ENCODE measurements around the gene DLEC1.

The DLEC1 gene

GRCh38 chr3:38009807-38010591 is 29.0 kb upstream of the DLEC1 start:
- no peak for ATAC-seq
- TF ChIP-seq POU6F1 (CRISPR knock-in tag; IDR thresholded peaks at IDR 0.05; ENCODE audit: borderline replicate concordance, low read depth) (no peak), CSRNP3 (CRISPR knock-in tag; IDR thresholded peaks at IDR 0.05) (no peak), CSDC2 (CRISPR knock-in tag; IDR thresholded peaks at IDR 0.05) (no peak), ZNF8 (CRISPR knock-in tag; IDR thresholded peaks at IDR 0.05) (no peak), ISL1 (CRISPR knock-in tag; IDR thresholded peaks at IDR 0.05) (no peak), OSR1 (CRISPR knock-in tag; IDR thresholded peaks at IDR 0.05) (no peak), ZFP3 (CRISPR knock-in tag; IDR thresholded peaks at IDR 0.05) (no peak), ARNTL (CRISPR knock-in tag; IDR thresholded peaks at IDR 0.05; ENCODE audit: borderline replicate concordance, low read depth) (no peak), PATZ1 (CRISPR knock-in tag; IDR thresholded peaks at IDR 0.05; ENCODE audit: borderline replicate concordance) (no peak), TOX (CRISPR knock-in tag; IDR thresholded peaks at IDR 0.05; ENCODE audit: borderline replicate concordance) (no peak), RARB (CRISPR knock-in tag; IDR thresholded peaks at IDR 0.05) (no peak), TCF4 (CRISPR knock-in tag; IDR thresholded peaks at IDR 0.05; ENCODE audit: borderline replicate concordance) (no peak), ESRRG (CRISPR knock-in tag; IDR thresholded peaks at IDR 0.05) (no peak), ZFP30 (CRISPR knock-in tag; IDR thresholded peaks at IDR 0.05) (no peak), ZNF565 (CRISPR knock-in tag; conservative IDR thresholded peaks at IDR 0.05; ENCODE audit: low read depth) (no peak)

GRCh38 chr3:38011111-38011510 is 27.9 kb upstream of the DLEC1 start:
- TF ChIP-seq OSR1 (CRISPR knock-in tag; IDR thresholded peaks at IDR 0.05): no peak
- ATAC-seq: no peak

GRCh38 chr3:38015485-38015884 is 23.5 kb upstream of the DLEC1 start:
- TF ChIP-seq PATZ1 (CRISPR knock-in tag; IDR thresholded peaks at IDR 0.05; ENCODE audit: borderline replicate concordance) (no peak), ZNF565 (CRISPR knock-in tag; conservative IDR thresholded peaks at IDR 0.05; ENCODE audit: low read depth) (no peak), ZNF70 (CRISPR knock-in tag; IDR thresholded peaks at IDR 0.05) (no peak), CSRNP3 (CRISPR knock-in tag; IDR thresholded peaks at IDR 0.05) (no peak), CREB5 (CRISPR knock-in tag; IDR thresholded peaks at IDR 0.05; ENCODE audit: low read depth) (no peak), ZC3H10 (CRISPR knock-in tag; IDR thresholded peaks at IDR 0.05) (no peak), ZFP30 (CRISPR knock-in tag; IDR thresholded peaks at IDR 0.05) (no peak), ISL1 (CRISPR knock-in tag; IDR thresholded peaks at IDR 0.05) (no peak), BACH2 (CRISPR knock-in tag; IDR thresholded peaks at IDR 0.05; ENCODE audit: borderline replicate concordance) (no peak), ARNTL (CRISPR knock-in tag; IDR thresholded peaks at IDR 0.05; ENCODE audit: borderline replicate concordance, low read depth) (no peak), ZNF8 (CRISPR knock-in tag; IDR thresholded peaks at IDR 0.05) (no peak), SNAI2 (CRISPR knock-in tag; IDR thresholded peaks at IDR 0.05) (no peak), ZFP3 (CRISPR knock-in tag; IDR thresholded peaks at IDR 0.05) (no peak), TCF4 (CRISPR knock-in tag; IDR thresholded peaks at IDR 0.05; ENCODE audit: borderline replicate concordance) (no peak), GLIS3 (CRISPR knock-in tag; IDR thresholded peaks at IDR 0.05) (no peak), RARB (CRISPR knock-in tag; IDR thresholded peaks at IDR 0.05) (no peak), POU6F1 (CRISPR knock-in tag; IDR thresholded peaks at IDR 0.05; ENCODE audit: borderline replicate concordance, low read depth) (no peak), PPARA (CRISPR knock-in tag; IDR thresholded peaks at IDR 0.05; ENCODE audit: borderline replicate concordance) (no peak)
- no peak for ATAC-seq

All from SK-N-SH treated with all-trans-retinoic acid at 6 μM for 48 hours (cell line).